Right lobe of liver (tissue), 4 donors: Measurements from ENCODE around the gene MRTO4.

Experiments
- POLR2A ChIP-seq: fragments of 450-650 bp; IDR thresholded peaks from one replicate; pipeline ENCODE4 v1.6.1; 2017; ENCODE audit warnings: antibody characterized with exemption, mild to moderate bottlenecking
- TF ChIP-seq, protein P1 (sequence below), 4 donors: fragments of 200-600 bp in 3 of 4; fragments of 450-650 bp in 1 of 4; IDR thresholded peaks; one replicate each; pipeline versions ENCODE4 v1.5.1 to v1.8.0; 2016 to 2022; ENCODE audit warnings: antibody characterized with exemption in 4 of 4, mild to moderate bottlenecking in 2 of 4
- donor health status: DM: no; HTN: no; CAD: no.
- donor health status: DM: no; HTN: no; CAD: no.
- donor health status: DM: no; HTN: yes; CAD: no.

DNA sequence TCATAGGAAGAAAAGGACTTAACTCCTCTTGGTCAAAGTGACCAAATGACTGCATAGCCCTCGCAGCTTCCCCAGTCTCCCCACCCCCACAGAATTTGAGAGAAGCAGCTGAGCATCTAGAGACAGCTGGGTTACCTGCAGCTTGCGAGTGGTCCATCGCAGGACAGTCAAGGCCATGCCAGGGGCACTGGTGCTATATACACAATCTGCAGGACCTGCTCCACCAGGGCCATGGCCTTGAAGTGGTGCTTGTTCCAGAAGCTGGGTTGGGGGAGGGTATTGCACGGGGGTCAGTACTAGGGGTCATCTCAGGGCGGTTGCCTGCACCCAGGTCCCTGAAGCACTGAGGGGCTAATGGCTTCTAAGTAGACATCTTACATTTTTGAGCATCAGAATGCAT, 10.4 kb downstream of the MRTO4 start:
- TF ChIP-seq, protein P1, sequence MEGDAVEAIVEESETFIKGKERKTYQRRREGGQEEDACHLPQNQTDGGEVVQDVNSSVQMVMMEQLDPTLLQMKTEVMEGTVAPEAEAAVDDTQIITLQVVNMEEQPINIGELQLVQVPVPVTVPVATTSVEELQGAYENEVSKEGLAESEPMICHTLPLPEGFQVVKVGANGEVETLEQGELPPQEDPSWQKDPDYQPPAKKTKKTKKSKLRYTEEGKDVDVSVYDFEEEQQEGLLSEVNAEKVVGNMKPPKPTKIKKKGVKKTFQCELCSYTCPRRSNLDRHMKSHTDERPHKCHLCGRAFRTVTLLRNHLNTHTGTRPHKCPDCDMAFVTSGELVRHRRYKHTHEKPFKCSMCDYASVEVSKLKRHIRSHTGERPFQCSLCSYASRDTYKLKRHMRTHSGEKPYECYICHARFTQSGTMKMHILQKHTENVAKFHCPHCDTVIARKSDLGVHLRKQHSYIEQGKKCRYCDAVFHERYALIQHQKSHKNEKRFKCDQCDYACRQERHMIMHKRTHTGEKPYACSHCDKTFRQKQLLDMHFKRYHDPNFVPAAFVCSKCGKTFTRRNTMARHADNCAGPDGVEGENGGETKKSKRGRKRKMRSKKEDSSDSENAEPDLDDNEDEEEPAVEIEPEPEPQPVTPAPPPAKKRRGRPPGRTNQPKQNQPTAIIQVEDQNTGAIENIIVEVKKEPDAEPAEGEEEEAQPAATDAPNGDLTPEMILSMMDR (IDR thresholded peaks at IDR 0.05), result no peak
- TF ChIP-seq POLR2A, result no peak
